Stimulated activated memory B cell treated with anti-CD40 and anti-IgM and Interleukin-4, amounts not matched to agents 10 μg/mL and 1 μg/mL and 100 μg/mL, for 72 hours (primary cell): ENCODE results near the gene ADGRV1.

Experiments
- ATAC-seq: fragments of 150-1000 bp; cut with Tn5 transposase; 2 replicates; pipeline ENCODE4 v1.10.0; 2021
- H3K27ac Mint-ChIP-seq: one replicate; pipeline ENCODE4 v1.8.0; 2022; ENCODE audit warnings: mild to moderate bottlenecking, mixed read lengths
- H3K27me3 Mint-ChIP-seq: one replicate; pipeline ENCODE4 v1.8.0; 2022; ENCODE audit warnings: mixed read lengths
- H3K36me3 Mint-ChIP-seq: one replicate; pipeline ENCODE4 v1.8.0; 2022; ENCODE audit warnings: mixed read lengths
- H3K4me1 Mint-ChIP-seq: one replicate; pipeline ENCODE4 v1.8.0; 2022; ENCODE audit warnings: mixed read lengths
- H3K4me3 Mint-ChIP-seq: one replicate; pipeline ENCODE4 v1.8.0; 2022; ENCODE audit warnings: mild to moderate bottlenecking, moderate library complexity, mixed read lengths
- H3K9me3 Mint-ChIP-seq: one replicate; pipeline ENCODE4 v1.8.0; 2022; ENCODE audit warnings: mixed read lengths

The ADGRV1 gene

GRCh38 chr5:90855296-90856010, 296.9 kb downstream of the ADGRV1 start:
- Mint-ChIP-seq H3K4me1 (no peaks in the 10 kb centered on the region), H3K27me3 (peaks cover 12% of the 10 kb centered on the region), H3K4me3 (no peak overlapping the region), H3K36me3 (no peaks in the 10 kb centered on the region), H3K27ac (no peak overlapping the region), H3K9me3 (no peaks in the 10 kb centered on the region)
- ATAC-seq, result no peak

GRCh38 chr5:90861843-90862586, 303.4 kb downstream of the ADGRV1 start:
- H3K27me3 Mint-ChIP-seq, result no peaks in the 10 kb centered on the region
- no peak overlapping the region for H3K4me3 Mint-ChIP-seq
- H3K9me3 Mint-ChIP-seq, result no peaks in the 10 kb centered on the region
- ATAC-seq, result no peak
- no peaks in the 10 kb centered on the region for H3K4me1 Mint-ChIP-seq
- no peak overlapping the region for H3K27ac Mint-ChIP-seq
- H3K36me3 Mint-ChIP-seq, result no peaks in the 10 kb centered on the region

- H3K9me3 Mint-ChIP-seq, result no peaks in the 10 kb centered on the region
Observed at GRCh38 chr5:90865180-90865579, 306.6 kb downstream of the ADGRV1 start.

GRCh38 chr5:90866333-90866732, 307.7 kb downstream of the ADGRV1 start:
- Mint-ChIP-seq H3K4me1 (no peaks in the 10 kb centered on the region), H3K36me3 (no peaks in the 10 kb centered on the region), H3K27me3 (peaks cover 20% of the 10 kb centered on the region), H3K9me3 (no peaks in the 10 kb centered on the region), H3K27ac (no peak overlapping the region), H3K4me3 (no peak overlapping the region)
- ATAC-seq, result no peak

More at GRCh38 chr5:90865180-90865579, 306.6 kb downstream of the ADGRV1 start:
- Mint-ChIP-seq H3K4me1 (no peaks in the 10 kb centered on the region), H3K27me3 (peaks cover 18% of the 10 kb centered on the region), H3K36me3 (no peaks in the 10 kb centered on the region), H3K27ac (no peak overlapping the region), H3K4me3 (no peak overlapping the region)
- ATAC-seq, result no peak

- no peak overlapping the region for H3K4me3 Mint-ChIP-seq
- peaks cover 20% of the 10 kb centered on the region for H3K27me3 Mint-ChIP-seq
- H3K36me3 Mint-ChIP-seq, result no peaks in the 10 kb centered on the region
- no peaks in the 10 kb centered on the region for H3K4me1 Mint-ChIP-seq
- H3K27ac Mint-ChIP-seq, result no peak overlapping the region
- ATAC-seq, result no peak
- no peaks in the 10 kb centered on the region for H3K9me3 Mint-ChIP-seq
Observed at GRCh38 chr5:90866915-90867731, 308.5 kb downstream of the ADGRV1 start.

GRCh38 chr5:90868799-90869198, 310.2 kb downstream of the ADGRV1 start:
- Mint-ChIP-seq H3K4me3 (no peak overlapping the region), H3K36me3 (no peaks in the 10 kb centered on the region), H3K9me3 (no peaks in the 10 kb centered on the region), H3K4me1 (no peaks in the 10 kb centered on the region), H3K27ac (no peak overlapping the region), H3K27me3 (peaks cover 22% of the 10 kb centered on the region)
- no peak for ATAC-seq

- no peak for ATAC-seq
- Mint-ChIP-seq H3K4me3 (no peak overlapping the region), H3K27me3 (peaks cover 42% of the 10 kb centered on the region), H3K36me3 (no peaks in the 10 kb centered on the region), H3K9me3 (no peaks in the 10 kb centered on the region), H3K4me1 (no peaks in the 10 kb centered on the region), H3K27ac (no peak overlapping the region)
Observed at GRCh38 chr5:90871391-90871991, 312.9 kb downstream of the ADGRV1 start.

- Mint-ChIP-seq H3K4me3 (no peak overlapping the region), H3K27me3 (peaks cover 51% of the 10 kb centered on the region), H3K4me1 (no peaks in the 10 kb centered on the region), H3K36me3 (no peaks in the 10 kb centered on the region), H3K9me3 (no peaks in the 10 kb centered on the region), H3K27ac (no peak overlapping the region)
- ATAC-seq, result no peak
Observed at GRCh38 chr5:90873033-90873517, 314.5 kb downstream of the ADGRV1 start.

- Mint-ChIP-seq H3K27ac (no peak overlapping the region), H3K27me3 (peaks cover 45% of the 10 kb centered on the region), H3K4me3 (no peak overlapping the region), H3K36me3 (no peaks in the 10 kb centered on the region), H3K9me3 (no peaks in the 10 kb centered on the region), H3K4me1 (no peaks in the 10 kb centered on the region)
- ATAC-seq, result no peak
Observed at GRCh38 chr5:90874066-90874465, 315.5 kb downstream of the ADGRV1 start.

- no peaks in the 10 kb centered on the region for H3K36me3 Mint-ChIP-seq
- H3K27me3 Mint-ChIP-seq, result peaks cover 31% of the 10 kb centered on the region
- H3K4me3 Mint-ChIP-seq, result no peak overlapping the region
- no peaks in the 10 kb centered on the region for H3K9me3 Mint-ChIP-seq
- H3K4me1 Mint-ChIP-seq, result no peaks in the 10 kb centered on the region
- no peak for ATAC-seq
- no peak overlapping the region for H3K27ac Mint-ChIP-seq
Observed at GRCh38 chr5:90875456-90875855, 316.9 kb downstream of the ADGRV1 start.

- H3K27ac Mint-ChIP-seq, result no peak overlapping the region
- H3K4me1 Mint-ChIP-seq, result no peaks in the 10 kb centered on the region
- H3K9me3 Mint-ChIP-seq, result no peaks in the 10 kb centered on the region
- H3K4me3 Mint-ChIP-seq, result no peak overlapping the region
- H3K36me3 Mint-ChIP-seq, result no peaks in the 10 kb centered on the region
- ATAC-seq, result no peak
- H3K27me3 Mint-ChIP-seq, result peaks cover 31% of the 10 kb centered on the region
Observed at GRCh38 chr5:90876366-90876765, 317.8 kb downstream of the ADGRV1 start.

GRCh38 chr5:90877049-90877448, 318.5 kb downstream of the ADGRV1 start:
- no peaks in the 10 kb centered on the region for H3K9me3 Mint-ChIP-seq
- ATAC-seq, result no peak

GRCh38 chr5:90878081-90878480, 319.5 kb downstream of the ADGRV1 start:
- Mint-ChIP-seq H3K4me3 (no peak overlapping the region), H3K9me3 (no peaks in the 10 kb centered on the region), H3K27ac (no peak overlapping the region), H3K27me3 (peaks cover 31% of the 10 kb centered on the region), H3K4me1 (no peaks in the 10 kb centered on the region), H3K36me3 (no peaks in the 10 kb centered on the region)
- no peak for ATAC-seq

More at GRCh38 chr5:90877049-90877448, 318.5 kb downstream of the ADGRV1 start:
- no peak overlapping the region for H3K27ac Mint-ChIP-seq
- no peaks in the 10 kb centered on the region for H3K4me1 Mint-ChIP-seq
- peaks cover 31% of the 10 kb centered on the region for H3K27me3 Mint-ChIP-seq
- H3K4me3 Mint-ChIP-seq, result no peak overlapping the region
- H3K36me3 Mint-ChIP-seq, result no peaks in the 10 kb centered on the region

- no peak overlapping the region for H3K4me3 Mint-ChIP-seq
- H3K27me3 Mint-ChIP-seq, result peaks cover 30% of the 10 kb centered on the region
- no peaks in the 10 kb centered on the region for H3K9me3 Mint-ChIP-seq
- no peaks in the 10 kb centered on the region for H3K4me1 Mint-ChIP-seq
- no peaks in the 10 kb centered on the region for H3K36me3 Mint-ChIP-seq
- no peak for ATAC-seq
- H3K27ac Mint-ChIP-seq, result no peak overlapping the region
Observed at GRCh38 chr5:90878549-90879196, 320.1 kb downstream of the ADGRV1 start.
